NCI-H2171 treated with DMSO at 0.1 percent for 48 hours (cell line): ENCODE data around the gene CD151.

Experiments
- DNase-seq: peaks from one replicate; lab custom pipeline; 2025; lab: John Stamatoyannopoulos, UW

The CD151 gene

DNA sequence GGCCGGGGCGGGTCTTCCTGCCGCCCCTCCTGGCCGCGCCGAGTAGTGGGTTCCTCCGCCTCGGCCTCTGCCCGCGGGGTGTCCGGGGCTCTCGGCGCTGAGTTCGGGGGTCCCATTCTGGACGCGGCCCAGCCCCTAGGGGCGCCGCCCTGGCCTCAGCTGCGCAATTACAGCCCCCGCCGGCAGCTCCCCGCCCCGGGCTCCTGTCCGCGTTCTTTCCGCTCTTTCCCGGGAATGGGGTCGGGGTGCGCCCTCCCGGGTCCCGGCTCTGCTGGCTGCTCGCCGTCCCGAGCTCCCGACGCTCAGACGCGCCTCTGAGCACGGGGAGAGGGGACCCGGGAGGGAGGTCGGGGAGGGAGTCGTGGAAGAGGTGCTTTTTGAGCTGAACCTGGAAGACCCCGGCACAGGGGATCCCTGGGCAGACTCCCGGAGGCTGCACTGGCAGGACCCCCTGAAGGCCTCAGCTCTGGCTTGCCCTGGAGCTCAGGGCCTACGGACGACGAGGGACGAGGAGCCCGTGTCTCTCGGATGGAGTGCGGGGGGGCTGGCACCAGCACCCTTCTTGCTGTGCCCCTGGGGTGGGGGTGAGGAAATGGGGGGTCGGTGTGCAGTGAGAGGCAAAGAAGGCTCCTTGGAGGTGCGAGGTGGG lies 10.5 kb downstream of the CD151 start:
- no peak for DNase-seq

DNA sequence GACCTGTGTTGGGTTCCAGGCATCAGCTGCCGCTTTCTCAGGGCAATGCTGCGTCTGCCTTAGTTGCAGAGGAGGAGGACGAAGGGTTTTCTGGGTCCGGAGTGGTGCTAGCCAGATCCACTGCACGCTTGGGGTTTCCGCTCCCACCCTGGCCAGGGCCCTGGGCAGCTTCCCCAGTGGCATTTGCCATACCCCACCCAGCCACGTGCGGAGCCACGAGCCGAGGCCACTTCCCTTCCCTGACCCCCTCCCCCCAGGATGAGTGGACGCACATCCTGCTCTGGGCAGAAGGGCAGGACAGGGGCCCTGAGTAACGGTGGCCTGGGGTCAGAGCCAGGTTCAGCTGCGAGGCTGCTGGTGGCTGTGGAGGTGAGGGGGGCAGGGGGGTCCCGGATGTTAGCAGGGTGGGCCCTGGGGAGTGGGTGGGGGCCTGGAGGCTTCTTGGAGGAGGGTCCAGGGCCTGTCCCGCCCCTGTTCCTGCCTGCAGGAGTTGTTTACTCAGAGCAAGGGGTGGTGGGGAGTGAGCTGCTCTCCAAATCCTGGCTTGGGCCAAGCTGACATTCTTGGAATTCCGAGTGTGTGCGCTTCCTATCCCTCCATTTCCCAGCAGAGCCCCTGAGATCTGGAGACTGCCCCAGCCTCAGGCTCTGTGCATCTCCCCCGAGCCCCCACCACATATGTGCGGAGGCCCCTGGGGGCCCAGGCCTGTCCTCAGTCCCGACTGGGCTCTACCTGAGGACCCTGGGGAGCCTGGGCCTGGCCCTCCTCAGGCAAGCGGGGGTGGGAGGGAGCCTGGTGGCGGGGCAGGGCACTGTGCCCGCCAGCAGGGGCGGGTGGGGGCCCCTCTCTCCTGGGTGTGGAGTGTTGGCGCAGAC lies 11.3 kb downstream of the CD151 start:
- no peak for DNase-seq

DNA sequence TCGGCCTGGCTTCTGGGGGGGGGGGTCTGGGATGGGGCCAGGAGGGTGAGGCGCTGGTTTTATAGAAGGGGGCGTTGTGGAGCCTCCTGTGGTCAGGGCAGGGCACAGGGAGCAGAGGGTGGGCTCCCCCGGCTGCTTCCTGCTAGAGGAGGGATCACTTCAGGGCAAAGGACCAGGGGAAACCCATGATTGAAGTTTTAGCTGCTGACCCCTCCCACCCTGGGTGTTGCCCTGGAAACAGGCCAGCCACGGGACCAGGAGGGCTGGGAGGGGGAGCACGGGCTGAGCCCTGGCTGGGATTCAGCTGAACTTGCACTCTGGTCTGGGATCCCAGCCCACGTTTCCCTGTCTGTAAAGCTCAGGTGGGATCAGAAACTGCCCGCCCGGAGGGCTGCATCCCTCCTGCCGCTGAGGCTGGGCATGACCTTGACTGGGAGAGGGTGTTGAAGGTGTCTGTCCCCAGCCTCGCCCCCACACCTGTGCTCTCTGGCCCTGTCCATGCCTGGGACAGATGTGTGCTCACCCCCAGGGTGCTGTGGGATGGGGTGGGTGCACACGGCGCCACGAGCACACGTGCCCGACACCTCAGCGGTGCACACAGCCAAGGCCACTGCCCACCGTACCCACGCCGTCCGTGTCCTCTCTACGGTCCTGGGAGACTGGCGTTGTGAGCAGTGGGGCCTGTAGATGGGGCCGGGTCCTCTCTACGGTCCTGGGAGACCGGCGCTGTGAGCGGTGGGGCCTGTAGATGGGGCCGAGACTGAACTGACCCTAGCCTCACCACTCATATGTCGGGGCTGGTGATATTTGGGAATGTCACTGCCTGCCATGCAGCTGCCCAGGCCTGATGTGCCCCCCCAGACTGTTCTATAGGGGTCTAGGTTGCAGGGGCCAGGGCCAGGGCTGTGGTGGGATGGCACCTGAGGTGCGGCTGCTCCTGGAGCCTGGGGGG lies 12.2 kb downstream of the CD151 start:
- no peak for DNase-seq

DNA sequence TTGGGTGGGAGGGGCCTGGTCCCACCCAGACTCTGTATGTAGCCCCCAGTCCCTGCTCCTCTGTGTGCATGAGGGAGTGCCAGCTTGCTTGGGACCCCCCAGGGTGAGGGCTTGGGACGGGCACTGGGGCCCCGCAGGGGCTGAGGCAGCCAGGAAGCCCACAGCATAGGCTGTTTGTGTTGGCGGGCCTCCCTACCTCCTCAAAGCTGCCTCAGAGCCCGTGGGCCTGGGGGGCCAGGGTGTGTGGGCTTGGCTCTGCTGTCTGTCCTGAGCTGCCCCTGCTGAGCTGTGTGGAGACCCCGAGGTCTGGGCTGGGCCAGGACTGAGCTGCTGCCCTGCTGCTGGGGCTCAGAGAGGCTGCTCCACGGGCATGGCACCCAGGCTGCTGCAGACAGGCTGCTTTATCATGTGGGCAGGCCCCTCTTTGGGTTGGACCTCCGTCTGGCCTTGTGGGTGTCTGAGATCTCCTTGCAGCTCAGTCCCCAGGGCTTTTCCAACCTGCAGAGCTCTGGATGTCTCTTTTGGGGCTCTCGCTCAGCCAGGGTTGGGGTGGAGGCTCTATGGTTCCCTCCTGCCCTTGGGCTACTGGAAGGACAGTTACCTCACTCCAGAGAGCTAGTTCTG lies 13.2 kb downstream of the CD151 start:
- no peak for DNase-seq

DNA sequence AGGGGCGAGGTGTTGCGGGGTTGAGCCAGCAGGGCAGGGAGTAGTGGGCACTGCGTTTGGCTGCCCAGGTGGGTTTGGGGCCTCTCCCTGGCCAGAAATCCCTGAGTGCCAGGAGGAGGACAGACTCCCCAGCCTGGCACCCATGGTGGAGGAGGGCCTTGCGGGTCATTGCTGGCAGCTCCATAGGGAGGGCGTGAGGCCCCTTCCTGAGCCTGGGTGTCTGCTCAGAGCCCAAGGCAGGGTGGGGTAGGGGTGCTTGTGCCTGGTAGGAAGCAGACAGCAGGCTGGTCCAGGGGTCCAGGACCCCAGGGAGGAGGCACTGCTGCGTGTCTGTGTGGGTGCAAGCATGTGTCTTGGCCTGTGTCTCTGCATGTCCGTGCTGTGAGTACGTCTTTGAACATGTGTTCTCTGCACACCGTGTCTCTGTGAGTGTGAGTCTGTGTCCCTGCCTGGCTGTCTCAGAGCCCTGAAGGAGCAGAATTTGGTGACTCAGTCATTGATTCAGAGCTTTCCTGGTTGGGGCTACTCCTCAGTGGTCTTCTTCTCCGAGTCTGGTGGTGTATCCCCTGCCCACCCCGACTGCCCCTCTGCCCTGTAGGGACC lies 13.8 kb downstream of the CD151 start:
- no peak for DNase-seq

DNA sequence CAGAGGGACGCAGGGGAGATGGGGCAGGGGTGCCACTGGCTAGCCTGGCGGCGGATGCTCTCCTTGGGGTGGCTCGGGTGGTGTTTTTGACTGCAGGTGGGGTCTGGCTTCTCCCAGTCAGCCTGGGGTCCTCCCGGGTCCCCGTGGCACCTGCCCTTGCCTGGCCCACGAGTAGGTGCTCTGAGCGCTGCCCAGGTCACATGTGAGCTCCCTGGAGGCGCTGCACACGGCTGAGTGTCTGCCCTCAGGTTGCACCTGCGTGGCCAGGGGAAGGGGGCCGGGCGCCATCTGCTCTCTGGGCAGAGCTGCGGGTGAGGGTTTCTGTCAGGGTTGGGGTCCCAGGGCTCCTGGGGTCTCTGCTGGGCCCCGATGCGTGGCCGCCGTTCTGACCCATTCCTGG lies 15.1 kb downstream of the CD151 start:
- DNase-seq, result no peak

DNA sequence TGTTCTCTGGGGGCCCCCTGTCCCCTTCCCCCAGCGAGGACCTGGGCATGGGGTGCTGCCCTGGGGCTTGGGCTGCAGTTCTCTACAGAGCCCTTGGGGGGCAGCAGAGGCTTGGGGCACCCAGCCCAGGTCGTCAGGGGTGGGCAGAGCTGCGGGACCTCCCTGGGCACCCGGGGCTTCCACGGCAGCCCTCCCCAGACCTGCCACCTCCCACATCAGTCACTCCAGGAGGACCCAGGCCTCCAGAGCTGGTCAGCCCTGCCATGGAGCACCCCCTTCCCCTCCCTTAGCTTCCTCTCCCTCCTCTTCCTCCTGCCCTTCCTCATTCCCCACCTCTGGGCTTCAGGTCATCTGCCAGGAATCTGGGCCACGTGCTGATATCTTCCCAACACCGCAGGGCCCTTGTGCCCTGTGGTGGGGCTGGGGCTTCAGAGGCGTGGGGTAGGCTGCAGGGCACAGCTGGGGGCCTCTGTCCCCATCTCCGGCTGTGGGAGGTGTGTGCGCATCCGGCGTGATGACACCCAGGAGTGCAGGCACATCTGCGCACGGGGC lies 15.7 kb downstream of the CD151 start:
- peak; percentile 13 for DNase-seq

DNA sequence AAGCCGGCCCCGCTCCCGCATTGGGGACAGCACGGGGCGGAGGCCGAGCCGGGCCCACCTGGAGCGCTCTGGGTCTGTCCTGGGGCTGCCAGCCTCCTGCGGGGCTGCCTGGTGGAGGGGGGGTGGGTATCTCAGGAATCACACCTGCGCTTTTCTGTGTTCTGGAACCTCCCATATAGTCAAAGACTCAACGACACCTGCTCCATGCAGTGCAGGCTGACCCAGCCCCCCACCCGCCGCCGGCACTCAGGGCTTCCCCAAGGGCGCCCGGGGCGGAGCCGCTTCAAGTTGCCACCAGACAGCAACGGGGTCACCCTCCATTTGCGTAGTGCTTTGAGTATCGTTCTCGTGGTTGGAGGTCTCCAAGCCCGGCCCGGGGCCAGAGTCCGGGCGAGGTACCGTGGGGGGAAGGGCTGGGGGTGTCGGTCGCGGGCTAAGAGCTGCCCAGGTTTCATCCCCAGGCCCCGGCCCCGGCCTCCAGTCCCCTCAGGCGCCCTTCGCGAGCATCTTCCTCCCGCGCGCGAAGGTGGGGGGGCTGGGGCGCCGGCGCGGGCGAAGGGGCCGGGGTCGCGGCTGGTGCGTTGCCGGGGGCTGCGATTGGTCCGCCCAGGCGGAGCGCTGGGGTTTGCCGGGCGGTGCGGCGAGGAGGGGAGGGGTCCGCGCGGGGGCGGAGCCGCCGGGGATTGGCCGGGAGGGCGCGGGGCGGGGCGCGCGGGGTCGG lies 16.5 kb downstream of the CD151 start:
- DNase-seq, result peak; percentile 45

DNA sequence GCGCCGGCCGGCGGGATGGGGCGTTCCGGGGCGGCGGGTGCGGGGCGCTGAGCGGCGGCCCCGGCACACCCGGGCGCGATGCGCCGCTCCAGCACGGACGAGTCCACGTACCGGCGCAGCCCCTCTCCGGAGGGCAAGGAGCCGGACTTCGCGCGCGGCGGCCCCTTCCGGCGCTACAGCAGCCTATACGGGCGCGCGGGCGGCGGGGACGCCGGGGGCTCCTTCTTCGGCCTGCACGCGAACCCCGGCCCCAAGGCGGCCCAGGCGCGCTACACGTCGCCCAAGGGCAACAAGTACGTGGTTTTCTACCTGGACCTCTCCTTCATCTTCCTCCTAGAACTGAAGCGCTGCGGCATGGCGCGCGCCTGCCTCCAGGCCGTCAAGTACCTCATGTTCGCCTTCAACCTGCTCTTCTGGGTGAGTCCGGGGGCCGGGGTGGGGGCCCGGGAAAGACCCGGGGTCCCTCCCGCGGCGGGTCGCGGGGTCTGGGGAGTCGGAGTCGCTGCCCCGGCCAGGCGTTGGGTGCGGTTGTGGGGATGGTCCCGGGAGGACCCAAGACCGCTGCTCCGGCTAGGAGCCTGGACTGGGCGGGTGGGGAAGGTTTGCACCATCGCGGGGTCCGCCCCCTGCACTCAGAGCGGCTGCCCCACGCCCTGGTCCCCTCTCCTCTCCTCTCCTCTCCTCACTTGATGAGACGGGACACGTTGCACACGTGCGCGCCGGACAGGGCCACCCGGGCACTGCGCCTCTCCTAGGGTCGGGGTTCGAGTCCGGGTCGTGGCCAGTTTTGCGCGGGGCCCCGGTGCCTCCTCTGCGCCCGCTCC lies 17.4 kb downstream of the CD151 start:
- no peak for DNase-seq

DNA sequence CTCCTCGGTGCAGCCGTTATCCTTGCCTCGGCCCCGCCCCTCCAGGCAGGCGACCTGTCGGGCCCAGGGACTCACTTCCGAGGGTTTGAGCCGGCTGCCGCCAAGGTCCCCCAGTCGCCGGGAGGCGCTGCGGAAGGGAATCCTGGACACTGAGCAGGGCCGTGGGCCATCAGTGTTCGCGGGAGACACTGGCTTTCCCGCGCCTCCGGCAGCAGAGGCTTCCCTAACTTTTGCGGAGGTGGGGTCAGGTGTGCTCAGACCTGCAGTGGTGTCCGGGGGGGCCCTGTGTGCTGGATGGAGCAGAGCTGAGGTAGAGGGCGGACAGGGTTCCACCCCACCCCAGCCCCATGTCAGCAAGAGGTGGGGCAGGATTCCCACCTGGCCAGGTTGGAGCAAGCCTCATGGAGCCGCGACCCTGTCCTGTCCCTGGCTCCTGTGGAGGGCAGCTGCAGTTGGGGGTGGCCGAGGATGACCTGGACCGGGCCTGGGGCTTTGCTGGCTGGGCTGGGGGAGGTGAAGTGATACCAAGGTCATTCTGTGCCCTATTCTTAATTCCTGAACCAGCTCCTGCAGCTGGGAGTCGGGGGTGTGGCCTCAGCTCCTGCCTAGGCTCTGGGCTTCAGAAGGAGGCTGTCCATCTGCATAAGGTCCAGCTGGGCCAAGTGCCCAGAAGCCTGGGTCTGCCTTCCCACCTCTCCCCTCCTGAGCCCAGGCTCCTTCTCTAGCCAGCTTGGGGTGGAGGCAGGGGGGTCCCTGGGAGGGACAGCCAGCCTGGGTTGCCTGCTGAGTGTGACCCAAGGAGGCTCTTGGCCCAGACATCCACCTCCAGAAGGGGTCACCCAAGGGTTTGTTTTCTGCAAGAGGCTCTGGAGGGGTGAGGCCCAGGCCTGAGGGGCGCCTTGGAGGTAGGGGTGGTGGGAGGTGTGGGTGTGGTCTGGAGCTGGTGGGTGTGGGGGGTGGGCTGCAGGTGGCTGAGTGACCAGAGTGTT lies 18.3 kb downstream of the CD151 start:
- DNase-seq, result no peak

DNA sequence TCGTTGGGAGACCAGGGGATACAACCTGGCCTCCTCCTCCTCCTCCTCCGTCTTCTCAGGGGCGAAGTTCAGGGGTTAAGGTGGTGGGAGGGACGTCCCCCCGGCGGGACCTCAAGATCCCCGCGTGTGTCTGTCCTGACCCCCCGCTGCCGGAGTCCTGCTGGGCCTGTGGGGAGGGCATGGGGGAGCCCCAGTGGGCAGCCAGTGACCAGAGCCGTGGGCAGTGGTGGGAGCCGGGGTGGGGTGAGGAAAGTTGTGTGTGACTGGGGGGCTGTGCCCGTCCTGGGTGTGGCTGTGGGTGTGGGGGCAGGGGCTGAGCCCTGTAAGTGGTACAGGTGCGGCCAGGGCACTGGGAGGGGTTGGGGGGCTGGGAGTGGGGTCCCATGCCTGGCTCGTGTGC lies 20.0 kb downstream of the CD151 start:
- no peak for DNase-seq

DNA sequence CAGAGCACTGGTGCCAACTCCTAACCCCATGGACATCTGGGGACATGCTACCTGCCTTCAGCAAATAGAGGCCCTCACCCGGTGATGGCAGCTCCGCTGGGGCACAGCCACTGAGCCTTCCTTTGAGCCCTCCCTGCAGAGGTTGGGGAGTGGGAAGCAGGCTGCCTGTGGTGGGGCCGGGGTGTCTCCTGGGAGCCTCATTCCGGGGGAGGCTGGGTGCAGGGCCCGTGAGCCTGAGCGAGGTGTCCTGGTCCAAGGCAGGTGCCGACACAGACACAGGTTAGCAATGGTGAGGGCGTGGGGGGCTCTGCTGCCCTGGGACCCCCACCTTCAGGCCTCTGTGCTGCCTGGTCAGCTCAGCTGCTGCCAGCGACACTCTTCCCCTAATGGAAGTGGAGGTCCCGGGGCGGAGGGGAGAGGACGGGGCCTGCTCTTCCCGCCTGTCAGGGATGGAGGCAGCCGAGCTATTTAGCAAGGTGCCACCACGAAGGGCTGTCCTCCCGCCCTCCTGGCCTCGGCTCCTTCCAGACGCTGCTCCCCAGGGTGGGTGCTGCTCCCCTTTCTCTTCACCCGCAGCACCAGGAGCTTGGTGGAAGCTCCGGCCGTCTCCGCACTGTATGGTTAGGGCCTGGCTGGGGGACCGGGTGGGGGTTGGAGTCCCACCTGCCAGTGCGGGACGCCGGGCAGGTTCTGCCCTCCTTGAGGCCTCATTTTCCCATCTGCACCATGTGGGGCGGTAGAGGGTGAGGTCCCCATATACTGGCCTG lies 21.1 kb downstream of the CD151 start:
- DNase-seq, result no peak

DNA sequence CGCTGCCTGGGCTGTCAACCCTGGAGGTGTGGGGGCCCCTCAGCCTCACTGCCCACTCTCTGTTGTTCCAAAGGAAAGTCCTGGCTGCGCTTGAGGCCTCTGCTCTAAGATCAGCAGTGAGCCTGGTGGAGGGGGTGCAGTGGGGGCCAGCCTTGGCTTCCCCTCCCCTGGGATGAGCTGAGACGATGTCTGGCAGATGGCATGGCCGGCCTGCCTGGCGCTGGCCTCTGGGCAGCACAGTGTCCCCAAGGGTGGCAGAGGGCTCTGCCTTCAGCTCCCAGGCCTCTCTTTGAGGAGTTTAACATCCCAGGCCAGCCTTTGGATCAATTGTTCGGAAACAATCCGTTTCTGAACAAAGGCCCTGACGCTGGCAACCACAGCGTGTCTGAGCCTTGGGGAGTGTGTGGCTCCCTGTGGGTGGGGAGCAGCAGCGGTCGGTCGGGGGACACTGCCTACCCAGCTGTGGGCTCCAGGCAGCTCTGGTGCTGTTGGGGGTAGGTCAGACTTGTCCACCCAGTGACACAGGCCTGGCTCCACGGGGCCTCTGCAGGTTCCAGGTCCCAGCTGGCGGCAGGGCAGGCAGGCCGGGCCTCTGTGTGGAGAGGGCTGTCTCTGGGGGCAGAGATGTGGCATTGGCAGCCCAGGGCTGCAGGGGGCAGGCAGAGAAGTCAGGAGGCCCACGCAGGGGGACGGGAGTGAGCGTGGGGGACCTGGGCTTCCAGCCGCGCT lies 22.0 kb downstream of the CD151 start:
- DNase-seq, result no peak

DNA sequence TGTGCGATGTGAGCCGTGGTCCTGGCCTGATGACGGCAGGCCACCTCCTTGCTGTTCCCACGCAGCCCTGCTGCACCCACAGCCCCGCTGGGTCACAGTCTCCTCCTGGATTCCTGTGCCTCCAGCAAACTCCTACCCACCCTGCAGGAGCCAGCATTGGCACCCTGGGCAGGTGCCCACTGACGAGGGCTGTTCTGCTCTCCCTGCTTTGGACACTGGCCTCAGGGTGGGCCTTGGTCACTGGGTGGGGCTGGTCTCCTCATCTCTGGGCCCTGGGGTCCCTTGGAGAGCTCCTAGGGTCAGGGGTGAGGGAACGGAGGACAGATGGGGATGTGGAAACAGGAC lies 22.6 kb downstream of the CD151 start:
- DNase-seq, result no peak

DNA sequence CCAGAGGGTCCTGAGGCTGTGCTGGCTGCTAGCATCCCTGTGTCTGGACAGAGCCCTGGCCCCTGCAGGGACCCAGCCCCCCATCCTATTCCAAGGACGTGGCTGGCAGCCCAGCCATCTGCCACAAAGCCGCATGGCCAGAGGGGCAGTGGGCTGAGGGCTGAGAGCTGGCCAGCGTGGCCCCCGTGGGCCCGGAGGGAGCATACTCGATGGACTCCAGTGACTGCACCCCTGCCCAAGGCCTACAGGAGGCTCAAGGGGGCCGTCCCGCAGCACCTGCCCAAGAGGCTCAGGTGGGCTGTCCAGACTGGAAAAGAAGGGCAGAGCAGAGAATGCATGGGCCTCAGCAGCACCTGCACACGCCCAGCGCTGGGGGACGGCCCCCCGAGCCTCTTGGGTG lies 23.0 kb downstream of the CD151 start:
- no peak for DNase-seq

DNA sequence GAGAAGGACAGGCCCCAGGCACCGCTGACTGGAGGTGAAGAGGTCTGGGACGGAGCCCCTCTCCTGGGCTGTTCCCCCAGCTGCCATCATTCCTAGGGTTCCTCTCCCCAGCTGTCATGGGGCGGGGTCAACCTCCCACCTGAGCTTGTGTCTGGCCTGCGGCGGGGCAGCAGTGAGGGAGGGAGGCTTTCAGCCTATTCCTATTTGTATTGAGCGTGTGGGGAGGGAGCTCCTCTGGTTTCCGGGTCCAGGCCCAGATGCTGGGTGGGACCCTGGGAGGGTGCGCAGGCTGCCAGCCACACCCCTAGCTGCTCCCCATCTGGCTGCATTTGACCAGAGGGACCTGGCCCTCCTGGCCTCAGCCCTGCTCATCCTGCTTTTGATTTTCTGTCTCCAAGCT lies 23.6 kb downstream of the CD151 start:
- peak; percentile 58 for DNase-seq
